Renal cortex interstitium (tissue), 11 donors: ENCODE data around the gene EIF4G3. TPM values are rescaled to one million over a fixed set of nuclear protein-coding genes. Genes with fewer than 3 reads are reported as not detected.
"Not testable (repeated sequence)": the region's sequence is repeated elsewhere in the genome, so short reads cannot be mapped to it uniquely, and the experiment has no call there.

Experiments used
- DNase-seq, 11 donors: peaks; one replicate each; pipeline ENCODE4 v3.0.0-alpha.2; 2013; ENCODE audit warnings: low read depth in 9 of 11, low spot score in 4 of 11; ENCODE audit errors: extremely low read depth in 1 of 11
- polyA plus RNA-seq, 3 donors: library from polyadenylated mRNA; unstranded; fragments of 120-200 nt; gene quantifications; one replicate each; pipeline ENCODE4 v1.2.1, GENCODE V29; 2013; ENCODE audit not compliant: insufficient read length in 3 of 3

EIF4G3 gene
- polyA plus RNA-seq, 3 donors: 67.4 to 73.2 (median 70.4) TPM

DNA sequence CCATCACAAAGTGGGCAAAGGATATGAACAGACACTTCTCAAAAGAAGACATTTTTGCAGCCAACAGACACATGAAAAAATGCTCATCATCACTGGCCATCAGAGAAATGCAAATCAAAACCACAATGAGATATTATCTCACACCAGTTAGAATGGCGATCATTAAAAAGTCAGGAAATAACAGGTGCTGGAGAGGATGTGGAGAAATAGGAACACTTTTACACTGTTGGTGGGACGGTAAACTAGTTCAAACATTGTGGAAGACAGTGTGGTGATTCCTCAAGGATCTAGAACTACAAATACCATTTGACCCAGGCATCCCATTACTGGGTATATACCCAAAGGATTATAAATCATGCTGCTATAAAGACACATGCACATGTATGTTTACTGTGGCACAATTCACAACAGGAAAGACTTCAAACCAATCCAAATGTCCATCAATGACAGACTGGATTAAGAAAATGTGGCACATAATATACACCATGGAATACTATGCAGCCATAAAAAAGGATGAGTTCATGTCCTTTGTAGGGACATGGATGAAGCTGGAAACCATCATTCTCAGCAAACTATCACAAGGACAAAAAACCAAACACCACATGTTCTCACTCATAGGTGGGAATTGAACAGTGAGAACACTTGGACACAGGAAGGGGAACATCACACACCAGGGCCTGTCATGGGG is 83.3 kb downstream of the EIF4G3 start:
- DNase-seq: not testable (repeated sequence)

DNA sequence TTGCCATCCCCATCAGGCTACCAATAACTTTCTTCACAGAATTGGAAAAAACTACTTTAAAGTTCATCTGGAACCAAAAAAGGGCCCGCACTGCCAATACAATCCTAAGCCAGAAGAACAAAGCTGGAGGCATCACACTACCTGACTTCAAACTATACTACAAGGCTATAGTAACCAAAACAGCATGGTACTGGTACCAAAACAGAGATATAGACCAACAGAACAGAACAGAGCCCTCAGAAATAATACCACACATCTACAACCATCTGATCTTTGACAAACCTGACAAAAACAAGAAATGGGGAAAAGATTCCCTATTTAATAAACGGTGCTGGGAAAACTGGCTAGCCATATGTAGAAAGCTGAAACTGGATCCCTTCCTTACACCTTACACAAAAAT is 84.2 kb downstream of the EIF4G3 start:
- DNase-seq: not testable (repeated sequence)

DNA sequence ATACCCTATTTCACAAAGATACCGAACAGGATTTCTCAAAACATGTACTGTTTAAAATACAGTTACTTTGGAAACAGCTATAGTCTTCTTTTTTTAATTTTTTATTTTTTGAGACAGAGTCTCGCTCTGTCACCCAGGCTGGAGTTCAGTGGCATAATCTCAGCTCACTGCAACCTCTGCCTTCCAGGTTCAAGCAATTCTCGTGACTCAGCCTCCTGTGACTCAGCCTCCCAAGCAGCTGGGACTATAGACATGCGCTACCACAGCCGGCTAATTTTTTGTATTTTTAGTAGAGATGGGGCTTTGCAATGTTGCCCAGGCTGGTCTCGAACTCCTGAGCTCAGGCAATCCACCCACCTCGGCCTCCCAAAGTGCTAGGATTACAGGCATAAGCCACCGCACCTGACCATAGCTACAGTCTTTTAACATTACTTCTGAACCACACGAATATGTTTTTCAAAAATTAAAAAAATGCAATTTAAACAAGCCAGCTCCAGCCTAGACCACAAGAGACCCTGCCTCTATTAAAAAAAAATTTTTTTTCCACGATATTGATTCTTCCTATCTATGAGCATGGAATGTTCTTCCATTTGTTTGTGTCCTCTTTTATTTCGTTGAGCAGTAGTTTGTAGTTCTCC is 85.5 kb downstream of the EIF4G3 start:
- DNase-seq: not testable (repeated sequence)

DNA sequence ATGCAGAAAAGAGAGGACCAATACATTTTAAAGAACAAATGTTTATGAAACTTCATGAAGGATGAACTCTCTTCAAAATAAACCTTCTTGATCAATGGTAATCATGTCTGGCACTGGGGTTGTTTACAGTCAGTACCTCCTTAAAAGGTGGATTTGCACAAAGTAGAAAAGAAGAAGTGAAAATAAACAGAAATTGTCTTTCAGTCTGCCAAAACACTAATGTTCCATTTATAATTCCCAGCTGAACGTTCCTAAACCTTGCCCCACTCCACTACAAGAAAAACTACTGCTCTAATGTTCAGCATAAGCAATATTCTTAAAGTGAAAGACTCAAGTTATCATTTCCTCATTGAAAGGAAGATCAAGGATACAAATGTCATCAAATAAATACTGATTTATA is 86.2 kb downstream of the EIF4G3 start:
- DNase-seq: no peak

DNA sequence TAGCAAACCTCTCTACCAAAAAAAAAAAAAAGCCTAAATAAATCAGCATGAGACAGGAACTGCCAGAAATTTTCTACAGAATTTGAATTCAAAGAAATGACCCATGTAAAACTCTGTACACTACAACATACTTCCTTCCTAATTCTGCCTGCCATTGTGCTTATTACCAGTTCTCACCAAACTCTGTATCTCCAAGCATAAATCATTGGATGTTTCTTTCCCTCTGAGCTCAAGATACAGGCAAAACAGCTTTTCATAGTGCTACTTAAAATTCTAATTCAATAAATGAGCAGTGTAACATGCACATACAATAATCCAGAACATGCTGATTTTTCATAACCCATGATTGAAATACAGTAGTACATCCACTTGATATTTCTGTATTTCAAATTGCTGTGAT is 87.0 kb downstream of the EIF4G3 start:
- DNase-seq: no peak

DNA sequence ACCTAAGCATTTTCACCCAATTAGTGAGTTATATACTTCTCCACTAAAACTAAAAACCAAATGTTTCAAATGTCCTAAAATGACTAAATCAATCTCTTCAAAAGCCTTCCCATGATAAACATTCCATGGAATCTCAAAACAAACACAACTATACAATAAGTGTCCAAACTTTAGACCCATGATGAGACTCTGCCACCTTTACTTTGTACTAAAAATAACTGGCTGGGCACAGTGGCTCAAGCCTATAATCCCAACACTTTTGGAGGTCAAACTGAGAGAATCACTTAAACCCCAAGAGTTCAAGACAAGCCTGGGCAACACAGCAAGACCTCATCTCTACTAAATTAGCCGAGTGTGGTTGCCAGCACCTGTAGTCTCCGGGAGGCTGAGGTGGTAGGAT is 87.4 kb downstream of the EIF4G3 start:
- no peak for DNase-seq

DNA sequence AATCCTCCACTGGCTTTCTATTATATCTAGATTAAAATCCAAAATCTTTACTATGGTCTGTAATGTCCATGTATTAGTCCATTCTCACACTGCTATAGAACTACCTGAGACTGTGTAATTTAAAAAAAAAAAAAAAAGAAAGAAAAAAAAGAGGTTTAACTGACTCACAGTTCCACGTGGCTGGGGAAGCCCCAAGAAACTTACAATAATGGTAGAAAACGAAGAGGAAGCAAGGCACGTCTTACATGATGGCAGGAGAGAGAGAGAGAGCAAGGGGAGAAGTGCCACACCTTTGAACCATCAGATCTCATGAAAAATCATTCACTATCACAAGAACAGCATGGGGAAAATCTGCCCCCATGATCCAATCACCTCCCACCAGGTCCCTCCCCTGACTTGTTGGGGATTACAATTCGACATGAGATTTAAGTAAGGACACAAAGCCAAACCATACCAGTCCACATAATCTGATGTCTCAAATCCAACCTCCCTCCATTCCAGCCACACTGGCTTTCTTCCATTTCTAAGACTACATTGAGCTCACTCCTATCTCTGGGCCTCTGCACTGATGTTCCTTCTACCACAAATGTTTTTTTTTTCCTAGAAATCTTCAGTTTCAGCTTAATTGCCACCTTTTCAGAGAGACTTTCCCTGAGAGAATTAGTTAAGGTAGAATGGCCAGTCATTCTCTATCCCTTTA is 92.4 kb downstream of the EIF4G3 start:
- DNase-seq: no peak

DNA sequence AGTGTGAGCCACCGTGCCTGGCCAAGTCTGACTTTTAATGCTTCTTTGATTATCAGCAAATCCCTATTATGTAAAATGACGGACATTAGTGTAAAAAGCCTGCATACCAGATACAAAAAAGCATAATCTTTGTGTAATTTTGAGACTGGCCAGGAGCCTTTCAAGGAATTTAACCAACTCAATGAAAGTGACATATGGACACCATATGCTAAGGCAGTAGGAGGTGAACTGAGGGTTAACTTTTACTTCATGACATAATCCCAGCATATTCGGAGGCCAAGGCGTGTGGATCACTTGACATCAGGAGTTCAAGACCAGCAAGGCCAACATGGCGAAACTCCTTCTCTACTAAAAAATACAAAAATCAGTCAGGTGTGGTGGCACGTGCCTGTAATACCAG is 94.6 kb downstream of the EIF4G3 start:
- DNase-seq: no peak

DNA sequence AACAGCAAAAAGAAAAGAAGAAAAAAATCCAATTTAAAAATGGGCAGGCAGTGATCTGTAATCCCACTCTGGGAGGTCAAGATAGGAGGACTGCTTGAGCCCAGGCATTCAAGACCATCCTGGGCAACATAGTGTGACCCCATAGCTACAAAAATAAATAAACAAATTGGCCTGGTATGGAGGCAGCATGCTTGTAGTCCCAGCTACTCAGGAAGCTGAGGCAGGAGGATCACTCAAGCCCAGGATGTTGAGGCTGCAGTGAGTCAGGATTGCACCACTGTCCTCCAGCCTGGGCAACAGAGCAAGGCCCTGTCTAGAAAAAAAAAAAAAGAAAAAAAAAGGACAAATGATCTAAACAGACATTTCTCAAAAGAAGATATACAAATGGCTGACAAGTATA is 99.6 kb downstream of the EIF4G3 start:
- DNase-seq: no peak

DNA sequence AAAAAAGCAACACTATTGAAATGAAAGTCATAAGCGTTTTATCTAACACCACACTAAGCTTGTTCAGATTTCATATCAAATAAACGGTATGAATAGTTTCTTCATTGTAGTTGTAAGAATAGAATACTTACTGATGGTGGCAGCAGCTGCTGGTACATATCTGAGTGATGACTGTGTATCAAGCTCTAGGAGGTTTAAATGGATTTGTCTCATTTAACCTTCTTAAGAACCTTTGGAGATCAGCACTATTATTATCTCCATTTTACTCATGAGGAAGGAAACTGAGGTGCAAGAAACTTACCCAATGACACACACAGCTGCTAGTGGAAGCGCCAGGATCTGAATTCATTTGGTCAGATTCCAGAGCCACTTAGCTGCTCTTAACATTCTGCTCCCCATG is 104.0 kb downstream of the EIF4G3 start:
- DNase-seq: no peak

DNA sequence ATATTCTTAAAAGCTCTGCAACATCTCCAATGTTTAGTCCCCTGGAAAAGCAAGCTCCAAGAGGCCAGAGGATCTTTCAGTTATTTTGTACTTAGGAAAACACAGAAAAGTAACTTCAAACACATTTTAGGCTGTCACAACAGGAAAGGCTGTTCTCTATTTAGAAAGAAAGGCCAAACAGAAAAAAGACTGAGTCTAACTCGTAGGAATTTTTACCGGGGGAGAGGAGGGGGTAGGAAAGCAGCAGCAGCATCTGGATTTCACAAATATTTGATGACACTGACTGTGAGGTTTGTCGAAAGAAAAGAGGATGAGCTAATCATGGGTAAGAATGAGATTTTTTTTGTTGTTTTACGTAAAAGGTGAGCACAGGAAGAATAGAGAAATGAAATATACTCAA is 107.1 kb downstream of the EIF4G3 start:
- peak in 1 of 11 donors; percentile 18 for DNase-seq

DNA sequence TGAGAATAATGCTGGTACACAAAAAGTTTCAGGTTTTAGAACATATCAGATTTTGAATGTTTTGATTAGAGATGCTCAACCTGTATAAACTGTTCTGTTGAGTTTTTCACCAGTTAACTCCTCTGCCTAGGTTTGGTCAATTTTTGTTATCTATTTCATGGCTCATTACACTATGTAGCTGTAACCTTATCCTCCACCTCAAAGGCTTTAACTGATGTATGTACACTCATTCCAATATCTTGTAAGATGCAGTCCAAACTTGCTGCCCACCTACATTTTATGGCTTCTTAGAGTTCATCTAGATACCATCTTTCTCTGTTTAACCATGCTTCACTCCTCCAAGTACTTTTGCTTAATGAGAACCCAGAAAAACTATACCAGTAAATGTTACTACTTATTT is 107.8 kb downstream of the EIF4G3 start:
- DNase-seq: no peak

DNA sequence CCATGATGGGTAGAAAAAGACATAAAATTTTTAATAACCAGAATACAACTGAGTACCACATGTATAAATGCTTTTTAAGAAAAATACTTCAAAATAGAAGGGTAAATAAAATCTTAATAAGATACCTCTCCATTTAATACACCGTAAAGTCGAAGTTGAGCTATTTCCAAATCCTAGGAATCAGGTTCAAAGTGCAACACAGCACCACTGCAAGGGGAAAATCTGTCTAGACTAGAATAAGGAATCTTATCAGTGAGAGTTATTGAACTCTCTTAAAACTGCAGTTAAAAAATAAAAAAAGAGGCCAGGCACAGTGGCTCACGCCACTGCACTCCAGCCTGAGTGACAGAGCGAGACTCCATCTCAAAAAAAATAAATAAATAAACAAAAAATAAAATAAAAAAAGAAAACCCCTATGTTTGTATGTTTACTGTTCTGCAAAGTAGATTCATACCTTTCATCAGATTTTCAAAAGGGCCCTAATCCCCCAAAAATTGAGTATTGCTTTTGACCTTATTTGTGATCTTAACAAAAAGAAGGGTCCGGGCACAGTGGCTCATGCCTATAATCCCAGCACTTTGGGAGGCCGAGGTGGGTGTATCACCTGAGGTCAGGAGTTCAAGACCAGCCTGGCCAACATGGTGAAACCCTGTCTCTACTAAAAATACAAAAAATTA is 109.0 kb downstream of the EIF4G3 start:
- no peak for DNase-seq

DNA sequence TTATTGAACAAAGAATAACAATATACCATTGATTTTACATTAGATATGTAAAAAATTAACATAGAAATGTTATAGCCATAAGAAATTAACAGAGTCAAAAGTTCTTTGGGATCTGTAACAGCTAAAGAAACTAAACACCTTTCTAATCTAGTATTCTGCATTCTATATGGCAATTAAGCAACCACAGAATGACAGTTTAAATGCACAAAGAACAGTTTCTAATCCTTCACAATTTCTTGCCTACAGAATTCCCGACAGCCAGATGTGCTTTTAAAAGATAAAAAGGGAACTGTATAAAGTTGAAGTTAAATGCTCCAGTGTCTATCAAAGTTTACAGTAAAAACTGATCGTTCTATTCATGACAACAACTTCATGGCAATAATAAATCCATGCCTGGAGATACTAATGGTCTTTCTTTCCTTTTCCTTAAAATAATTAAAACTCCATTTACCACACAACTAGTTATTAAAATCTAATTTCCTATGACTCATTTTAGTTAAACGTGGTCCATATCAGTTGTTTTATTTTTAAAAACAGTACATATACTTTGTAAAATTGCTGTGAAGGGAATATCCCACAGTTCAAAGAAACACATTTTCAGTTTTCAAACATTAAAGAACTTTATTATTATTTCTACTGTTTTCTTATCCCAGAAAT is 110.2 kb downstream of the EIF4G3 start:
- no peak for DNase-seq

DNA sequence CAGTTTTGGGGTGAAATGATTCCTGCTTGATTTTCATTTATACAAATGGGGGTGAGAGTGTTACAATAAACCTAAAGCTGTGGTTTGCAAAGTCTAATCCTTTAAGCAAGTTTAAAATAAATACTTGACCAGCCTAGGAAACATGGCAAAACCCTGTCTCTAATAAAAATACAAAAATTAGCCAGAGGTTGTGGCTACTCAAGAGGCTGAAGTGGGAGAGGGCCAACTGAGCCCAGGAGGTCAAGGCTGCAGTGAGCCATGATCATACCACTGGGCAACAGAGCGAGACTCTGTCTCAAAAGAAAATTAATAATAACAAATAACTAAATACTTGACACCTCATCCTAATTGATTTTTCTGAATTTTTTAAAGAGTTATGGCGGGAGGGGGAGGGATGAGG is 110.8 kb downstream of the EIF4G3 start:
- DNase-seq: no peak

DNA sequence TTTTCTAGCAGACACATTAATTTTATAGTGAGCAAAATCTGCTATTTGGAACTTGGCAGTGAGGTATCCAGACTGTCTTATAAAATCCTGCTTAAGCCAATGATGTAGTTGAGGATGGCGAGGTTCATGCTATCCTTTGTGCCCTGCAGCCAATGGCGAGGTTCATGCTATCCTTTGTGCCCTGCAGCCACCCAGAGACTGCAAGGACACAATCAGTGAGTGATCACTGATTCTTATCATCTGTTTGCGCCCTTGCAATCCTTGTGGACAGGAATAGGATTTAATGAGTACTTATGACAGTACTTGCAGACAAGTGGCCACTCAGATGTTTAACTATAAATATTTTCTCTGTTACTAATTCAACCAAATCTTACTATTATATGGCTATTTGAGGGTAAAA is 112.6 kb downstream of the EIF4G3 start:
- DNase-seq: no peak

DNA sequence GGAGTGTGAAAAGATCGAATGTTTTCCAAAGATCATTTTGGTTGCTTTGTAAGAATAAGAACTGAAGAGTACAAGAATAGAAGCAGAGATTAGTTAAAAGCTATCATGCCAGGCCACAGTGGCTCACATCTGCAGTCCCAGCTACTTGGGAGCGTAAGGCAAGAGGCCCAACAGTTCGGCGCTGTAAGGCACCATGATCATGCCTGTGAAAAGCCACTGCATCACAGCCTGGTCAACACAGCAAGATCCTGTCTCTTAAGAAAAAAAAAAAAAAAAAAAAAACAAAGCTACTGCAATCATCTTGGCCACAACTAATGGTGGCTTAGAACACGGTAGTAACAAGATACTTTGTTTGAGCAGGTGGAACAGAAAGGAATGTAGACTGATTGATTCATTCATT is 116.2 kb downstream of the EIF4G3 start:
- DNase-seq: no peak

DNA sequence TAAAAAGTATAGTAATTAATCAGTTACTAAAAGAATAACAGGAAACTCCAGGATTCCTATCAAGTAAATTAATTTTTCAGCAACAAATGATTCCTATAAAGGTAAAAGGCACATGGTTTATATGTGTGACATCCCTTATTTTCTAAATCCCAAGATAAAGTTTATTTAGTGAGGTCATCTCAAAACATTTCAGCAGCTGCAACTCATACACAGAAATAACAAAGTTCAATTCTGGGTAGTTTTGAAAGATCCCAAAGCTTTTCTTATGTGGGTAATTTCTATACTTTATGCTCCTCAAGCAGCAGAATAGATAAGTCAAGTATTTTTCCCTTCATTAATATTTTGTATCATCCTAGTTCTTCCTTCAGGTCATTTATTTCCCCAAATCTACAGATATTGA is 117.7 kb downstream of the EIF4G3 start:
- DNase-seq: no peak

DNA sequence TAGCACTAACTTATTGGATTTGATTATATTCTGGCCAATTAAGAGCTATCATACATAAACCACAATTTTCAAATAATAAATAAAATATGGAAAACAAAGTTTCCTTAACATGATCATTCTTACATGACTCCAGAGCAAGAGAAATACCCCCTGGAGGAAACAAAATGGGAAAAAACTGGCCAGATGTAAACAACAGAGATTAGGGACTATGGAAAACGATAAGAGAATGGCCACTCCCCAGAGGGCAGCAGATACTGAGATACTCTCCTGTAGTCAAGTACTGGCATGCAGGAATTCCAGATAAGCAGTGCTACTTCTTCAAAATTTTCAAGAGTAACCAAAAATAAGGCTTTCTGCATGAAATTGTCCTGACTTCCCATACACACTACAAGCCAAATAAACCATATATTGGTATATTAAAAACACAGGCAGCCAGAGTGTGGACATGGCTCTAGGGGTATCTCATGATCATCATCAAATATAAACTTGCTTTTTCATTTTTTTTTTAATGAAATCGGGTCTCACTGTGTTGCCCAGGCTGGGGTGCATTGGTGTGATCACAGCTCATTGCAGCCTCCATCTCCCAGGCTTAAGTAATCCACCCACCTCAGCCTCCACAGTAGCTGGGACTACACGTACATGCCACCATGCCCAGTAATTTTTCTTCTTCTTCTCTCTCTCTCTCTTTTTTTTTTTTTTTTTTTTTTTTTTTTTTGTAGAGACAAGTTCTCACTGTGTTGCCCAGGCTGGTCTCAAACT is 118.5 kb downstream of the EIF4G3 start:
- no peak for DNase-seq
